Skin of body (tissue), 2 donors: ENCODE results near the gene CLDN20. TPM values are rescaled to one million over a fixed set of nuclear protein-coding genes. Genes with fewer than 3 reads are reported as not detected.

ENCODE experiments used
- DNase-seq: peaks from one replicate; lab custom pipeline; 2025; lab: John Stamatoyannopoulos, UW
- total RNA-seq: library from RNA; depleted of rRNA; stranded (reverse); fragments of >200 nt; gene quantifications from one replicate; pipeline ENCODE4 v1.2.3, GENCODE V29; 2014

Gene CLDN20
- total RNA-seq, 1 donor from 2014 or later = 0.30 TPM

- no peak for DNase-seq
These were observed 18.6 kb upstream of the CLDN20 start for GRCh38 chr6:155245193-155245592.

- DNase-seq = peak; percentile 24
These were observed 18.0 kb upstream of the CLDN20 start for GRCh38 chr6:155245831-155246230.

GRCh38 chr6:155246825-155247224 is 17.0 kb upstream of the CLDN20 start:
- DNase-seq = no peak

- no peak for DNase-seq
These were observed 16.2 kb upstream of the CLDN20 start for GRCh38 chr6:155247618-155248007.

- DNase-seq = peak; percentile 66
These were observed 15.5 kb upstream of the CLDN20 start for GRCh38 chr6:155248008-155249001.

- no peak for DNase-seq
These were observed 13.0 kb upstream of the CLDN20 start for GRCh38 chr6:155250701-155251381.

GRCh38 chr6:155252581-155252980 is 11.2 kb upstream of the CLDN20 start:
- DNase-seq = no peak

GRCh38 chr6:155253337-155253736 is 10.5 kb upstream of the CLDN20 start:
- DNase-seq = no peak

GRCh38 chr6:155254139-155254538 is 9.7 kb upstream of the CLDN20 start:
- DNase-seq = no peak

- DNase-seq = no peak
These were observed 7.6 kb upstream of the CLDN20 start for GRCh38 chr6:155256122-155256795.

- no peak for DNase-seq
These were observed 6.0 kb upstream of the CLDN20 start for GRCh38 chr6:155257796-155258195.

- DNase-seq = no peak
These were observed 4.6 kb upstream of the CLDN20 start for GRCh38 chr6:155259204-155259603.

GRCh38 chr6:155259897-155260296 is 3.9 kb upstream of the CLDN20 start:
- DNase-seq = no peak

GRCh38 chr6:155260686-155261085 is 3.1 kb upstream of the CLDN20 start:
- DNase-seq = no peak

- DNase-seq = no peak
These were observed 2.5 kb upstream of the CLDN20 start for GRCh38 chr6:155261111-155261900.

- no peak for DNase-seq
These were observed 1.2 kb upstream of the CLDN20 start for GRCh38 chr6:155262655-155263054.

- DNase-seq = peak; percentile 25
These were observed 994 bp downstream of the CLDN20 start for GRCh38 chr6:155264693-155265320.

- DNase-seq = no peak
These were observed 2.2 kb downstream of the CLDN20 start for GRCh38 chr6:155265843-155266535.

GRCh38 chr6:155267411-155267810 is 3.6 kb downstream of the CLDN20 start:
- DNase-seq = no peak
